ENCODE data around the gene SFTPD.

Gene SFTPD

GRCh38 chr10:79983286-79983909 lies 34.5 kb upstream of the SFTPD start:
- TF ChIP-seq CTCF (IDR thresholded peaks at IDR 0.05; ENCODE audit: control insufficient read depth, insufficient read depth, low read depth, low read length, missing control alignments): no peak
- no peak overlapping the region for H3K4me3 ChIP-seq (ENCODE audit: control insufficient read depth, low read depth, low read length)
- no peak for DNase-seq (ENCODE audit: low read depth)

GRCh38 chr10:79982861-79983260 lies 34.0 kb upstream of the SFTPD start:
- no peak for DNase-seq (ENCODE audit: low read depth)
- TF ChIP-seq CTCF (IDR thresholded peaks at IDR 0.05; ENCODE audit: control insufficient read depth, insufficient read depth, low read depth, low read length, missing control alignments): no peak
- H3K4me3 ChIP-seq (ENCODE audit: control insufficient read depth, low read depth, low read length): no peak overlapping the region

GRCh38 chr10:79982362-79982800 lies 33.5 kb upstream of the SFTPD start:
- no peak for DNase-seq (ENCODE audit: low read depth)
- H3K4me3 ChIP-seq (ENCODE audit: control insufficient read depth, low read depth, low read length): no peak overlapping the region; the same call in 1 of the 2 replicates
- TF ChIP-seq CTCF (IDR thresholded peaks at IDR 0.05; ENCODE audit: control insufficient read depth, insufficient read depth, low read depth, low read length, missing control alignments): no peak

- H3K4me3 ChIP-seq (ENCODE audit: control insufficient read depth, low read depth, low read length): peak overlapping the region; percentile 59
- DNase-seq (ENCODE audit: low read depth): no peak
- TF ChIP-seq CTCF (IDR thresholded peaks at IDR 0.05; ENCODE audit: control insufficient read depth, insufficient read depth, low read depth, low read length, missing control alignments): no peak
These were observed 32.8 kb upstream of the SFTPD start for GRCh38 chr10:79981450-79982361.

- DNase-seq (ENCODE audit: low read depth): no peak
- no peak for TF ChIP-seq CTCF (IDR thresholded peaks at IDR 0.05; ENCODE audit: control insufficient read depth, insufficient read depth, low read depth, low read length, missing control alignments)
- no peak overlapping the region for H3K4me3 ChIP-seq (ENCODE audit: control insufficient read depth, low read depth, low read length)
These were observed 31.8 kb upstream of the SFTPD start for GRCh38 chr10:79980711-79981110.

- TF ChIP-seq CTCF (IDR thresholded peaks at IDR 0.05; ENCODE audit: control insufficient read depth, insufficient read depth, low read depth, low read length, missing control alignments): no peak
- DNase-seq (ENCODE audit: low read depth): no peak
These were observed 31.2 kb upstream of the SFTPD start for GRCh38 chr10:79979976-79980687.

More at GRCh38 chr10:79979976-79980687, 31.2 kb upstream of the SFTPD start:
- H3K4me3 ChIP-seq (ENCODE audit: control insufficient read depth, low read depth, low read length): no peak overlapping the region
